HEK293T (cell line): ENCODE data around the gene PLBD2.

Experiments
- BHLHE40 ChIP-seq: fragments of 450-650 bp; IDR thresholded peaks from 2 replicates; pipeline ENCODE4 v1.6.1; 2016; ENCODE audit warnings: mild to moderate bottlenecking, moderate library complexity, borderline replicate concordance
- FOXA1 ChIP-seq: fragments of 450-650 bp; IDR thresholded peaks from 2 replicates; pipeline ENCODE4 v1.6.1; 2016; ENCODE audit warnings: mild to moderate bottlenecking
- LEF1 ChIP-seq: fragments of 450-650 bp; IDR thresholded peaks from 2 replicates; pipeline ENCODE4 v1.6.1; 2017; ENCODE audit warnings: mild to moderate bottlenecking, borderline replicate concordance
- SP1 ChIP-seq: fragments of 450-650 bp; IDR thresholded peaks from 2 replicates; pipeline ENCODE4 v1.6.1; 2017
- TARDBP ChIP-seq: fragments of 450-650 bp; IDR thresholded peaks from 2 replicates; pipeline ENCODE4 v1.6.1; 2016
- ZNF384 ChIP-seq: fragments of 450-650 bp; IDR thresholded peaks from 2 replicates; pipeline ENCODE4 v1.6.1; 2016

- no peak for TF ChIP-seq FOXA1
- no peak for TF ChIP-seq SP1
- TF ChIP-seq LEF1 = no peak
- TF ChIP-seq TARDBP = no peak
- TF ChIP-seq ZNF384 = no peak
- no peak for TF ChIP-seq BHLHE40
These were observed 43.0 kb upstream of the PLBD2 start for GRCh38 chr12:113315358-113315757.
